Fibroblast of lung (primary cell): Measurements from ENCODE around the gene RIPK3. TPM values are rescaled to one million over a fixed set of nuclear protein-coding genes. Genes with fewer than 3 reads are reported as not detected.

ENCODE experiments used
- DNase-seq, 2 donors: peaks; one replicate each; pipeline versions ENCODE4 v3.0.0 to v3.0.0-alpha.2; 2010; ENCODE audit warnings: low read depth in 2 of 2
- H2AFZ ChIP-seq: 2 replicates; pipeline ENCODE4 v1.5.1; 2012; ENCODE audit warnings: low read length, control low read depth, inconsistent platforms
- H3K27ac ChIP-seq: 2 replicates; pipeline ENCODE4 v1.5.1; 2011; ENCODE audit warnings: low read length, control low read depth; ENCODE audit not compliant: insufficient read depth
- H3K27me3 ChIP-seq: 2 replicates; pipeline ENCODE4 v1.5.1; 2011; ENCODE audit warnings: mild to moderate bottlenecking, low read length; ENCODE audit not compliant: control insufficient read depth, insufficient read depth
- H3K36me3 ChIP-seq: 2 replicates; pipeline ENCODE4 v1.5.1; 2011; ENCODE audit warnings: low read length; ENCODE audit not compliant: control insufficient read depth, insufficient read depth
- H3K4me1 ChIP-seq: 2 replicates; pipeline ENCODE4 v1.5.1; 2011; ENCODE audit warnings: low read length; ENCODE audit not compliant: control insufficient read depth, insufficient read depth; ENCODE audit errors: extremely low read depth
- H3K4me2 ChIP-seq: 2 replicates; pipeline ENCODE4 v1.5.1; 2011; ENCODE audit warnings: low read length, control low read depth; ENCODE audit not compliant: insufficient read depth; ENCODE audit errors: extremely low read depth
- H3K4me3 ChIP-seq, 4 experiments: fragments of 200-600 bp in 1 of 4; sonication (generic) in 1 of 4; replicated peaks in 1 of 4; 2 replicates each; pipeline ENCODE4 v1.5.1; 2011 to 2016; ENCODE audit warnings: low read length in 4 of 4, low read depth in 3 of 4, mild to moderate bottlenecking in 3 of 4, control low read depth in 2 of 4, inconsistent platforms in 1 of 4, mixed read lengths in 1 of 4; ENCODE audit not compliant: insufficient read depth in 1 of 4; ENCODE audit errors: control extremely low read depth in 1 of 4
- H3K79me2 ChIP-seq: 2 replicates; pipeline ENCODE4 v1.5.1; 2012; ENCODE audit warnings: mild to moderate bottlenecking, low read length, inconsistent platforms; ENCODE audit not compliant: control insufficient read depth, insufficient read depth
- H3K9ac ChIP-seq: 2 replicates; pipeline ENCODE4 v1.5.1; 2011; ENCODE audit warnings: mild to moderate bottlenecking, low read length, control low read depth; ENCODE audit not compliant: insufficient read depth
- H3K9me3 ChIP-seq: 2 replicates; pipeline ENCODE4 v1.5.1; 2012; ENCODE audit warnings: low read depth, low read length; ENCODE audit not compliant: control insufficient read depth, insufficient read depth
- H4K20me1 ChIP-seq: 2 replicates; pipeline ENCODE4 v1.5.1; 2011; ENCODE audit warnings: low read length; ENCODE audit not compliant: control insufficient read depth, insufficient read depth; ENCODE audit errors: extremely low read depth
- CTCF ChIP-seq, 2 donors: IDR thresholded peaks in 1 of 2; conservative IDR thresholded peaks in 1 of 2; 1 replicate in 1 of 2; 2 replicates in 1 of 2; pipeline ENCODE4 v1.5.1; 2011 to 2012; ENCODE audit warnings: low read length in 2 of 2, control low read depth in 1 of 2, inconsistent platforms in 1 of 2, low read depth in 1 of 2, mild to moderate bottlenecking in 1 of 2
- EZH2 ChIP-seq: IDR thresholded peaks from 2 replicates; pipeline ENCODE4 v1.5.1; 2012; ENCODE audit warnings: low read length, control low read depth, mild to moderate bottlenecking; ENCODE audit errors: missing control alignments
- polyA plus RNA-seq, 2 donors: library from polyadenylated mRNA; depleted of rRNA in 1 of 2; stranded (reverse) in 1 of 2; unstranded in 1 of 2; fragments of >200 nt; gene quantifications; 2 replicates each; pipeline ENCODE4 v1.2.1, GENCODE V29; 2011 to 2012; ENCODE audit warnings: missing spikeins in 1 of 2
- total RNA-seq: library from RNA; depleted of rRNA; stranded (reverse); fragments of >200 nt; gene quantifications from 2 replicates; pipeline ENCODE4 v1.2.1, GENCODE V29; 2014

Gene RIPK3
- total and polyA plus RNA-seq, 2 donors (not counting 1 experiment from before 2014, with no cell fraction given), result 0.20 to 0.33 TPM

- no peak overlapping the region for H3K9ac ChIP-seq
- H3K9me3 ChIP-seq, result no peaks in the 10 kb centered on the region
- H4K20me1 ChIP-seq, result no peaks in the 10 kb centered on the region
- peaks cover 16% of the 10 kb centered on the region for H3K4me1 ChIP-seq
- H3K36me3 ChIP-seq, result no peaks in the 10 kb centered on the region
- no peak for DNase-seq
- no peaks in the 10 kb centered on the region for H3K79me2 ChIP-seq
- H3K4me2 ChIP-seq, result no peak overlapping the region
- no peak overlapping the region for H3K27ac ChIP-seq
- TF ChIP-seq EZH2 (no peak), CTCF (conservative IDR thresholded peaks at IDR 0.05 in 1 of 2, IDR thresholded peaks at IDR 0.05 in 1 of 2; ENCODE audit: low read depth in 1 of 2, low read length in 2 of 2) (no peak)
- H3K27me3 ChIP-seq, result peaks cover 12% of the 10 kb centered on the region
- no peak overlapping the region for H3K4me3 ChIP-seq
- no peak overlapping the region for H2AFZ ChIP-seq
These were observed 25.2 kb downstream of the RIPK3 start for GRCh38 chr14:24314377-24315193.

DNA sequence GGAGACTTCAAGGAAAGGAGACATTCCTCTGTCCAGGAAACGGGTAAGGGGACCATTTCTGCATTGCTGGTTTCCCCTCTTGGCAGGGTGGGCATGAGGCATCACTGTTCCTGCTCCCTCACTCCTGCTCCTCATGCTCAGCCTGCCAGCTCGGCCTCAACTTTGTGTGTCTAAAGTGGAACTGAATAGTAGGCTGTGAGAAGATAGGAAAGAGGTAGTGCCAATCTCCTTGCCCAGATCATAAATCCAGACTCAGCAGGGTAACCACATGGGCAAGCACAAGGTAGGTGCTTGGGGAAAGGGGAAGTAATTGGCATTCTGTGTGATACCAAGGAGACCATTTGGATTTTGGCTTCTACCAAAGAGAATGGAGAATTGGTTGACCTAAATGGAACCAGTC, 25.9 kb downstream of the RIPK3 start:
- no peak overlapping the region for H3K4me2 ChIP-seq
- H3K36me3 ChIP-seq, result no peaks in the 10 kb centered on the region
- no peak overlapping the region for H3K4me3 ChIP-seq
- H3K79me2 ChIP-seq, result no peaks in the 10 kb centered on the region
- TF ChIP-seq CTCF (conservative IDR thresholded peaks at IDR 0.05 in 1 of 2, IDR thresholded peaks at IDR 0.05 in 1 of 2; ENCODE audit: low read depth in 1 of 2, low read length in 2 of 2) (no peak), EZH2 (no peak)
- no peaks in the 10 kb centered on the region for H3K9me3 ChIP-seq
- no peak overlapping the region for H3K27ac ChIP-seq
- H2AFZ ChIP-seq, result no peak overlapping the region
- no peak overlapping the region for H3K9ac ChIP-seq
- DNase-seq, result no peak
- H4K20me1 ChIP-seq, result no peaks in the 10 kb centered on the region
- peaks cover 16% of the 10 kb centered on the region for H3K4me1 ChIP-seq
- peaks cover 7% of the 10 kb centered on the region for H3K27me3 ChIP-seq

- DNase-seq, result peak in 1 of 2 donors; percentile 34
- H3K9me3 ChIP-seq, result no peaks in the 10 kb centered on the region
- TF ChIP-seq CTCF (conservative IDR thresholded peaks at IDR 0.05 in 1 of 2, IDR thresholded peaks at IDR 0.05 in 1 of 2; ENCODE audit: low read depth in 1 of 2, low read length in 2 of 2), result no peak
- no peak for TF ChIP-seq EZH2
- H2AFZ ChIP-seq, result no peak overlapping the region
- no peak overlapping the region for H3K9ac ChIP-seq
- no peaks in the 10 kb centered on the region for H4K20me1 ChIP-seq
- H3K4me3 ChIP-seq, result no peak overlapping the region
- no peaks in the 10 kb centered on the region for H3K79me2 ChIP-seq
- H3K27ac ChIP-seq, result no peak overlapping the region
- H3K4me2 ChIP-seq, result no peak overlapping the region
- H3K36me3 ChIP-seq, result no peaks in the 10 kb centered on the region
- peaks cover 16% of the 10 kb centered on the region for H3K4me1 ChIP-seq
- no peaks in the 10 kb centered on the region for H3K27me3 ChIP-seq
These were observed 26.9 kb downstream of the RIPK3 start for GRCh38 chr14:24312736-24313507.
